GM18502 (cell line): Measurements from ENCODE around the gene HS6ST3.
"Not testable (repeated sequence)": the region's sequence is repeated elsewhere in the genome, so short reads cannot be mapped to it uniquely, and the experiment has no call there.

Source experiments
- ATAC-seq: cut with Tn5 transposase; IDR thresholded peaks from one replicate; pipeline ENCODE4 v1.9.1; 2021; ENCODE audit warnings: mild to moderate bottlenecking; ENCODE audit not compliant: unreplicated experiment, poor library complexity

HS6ST3 gene

DNA sequence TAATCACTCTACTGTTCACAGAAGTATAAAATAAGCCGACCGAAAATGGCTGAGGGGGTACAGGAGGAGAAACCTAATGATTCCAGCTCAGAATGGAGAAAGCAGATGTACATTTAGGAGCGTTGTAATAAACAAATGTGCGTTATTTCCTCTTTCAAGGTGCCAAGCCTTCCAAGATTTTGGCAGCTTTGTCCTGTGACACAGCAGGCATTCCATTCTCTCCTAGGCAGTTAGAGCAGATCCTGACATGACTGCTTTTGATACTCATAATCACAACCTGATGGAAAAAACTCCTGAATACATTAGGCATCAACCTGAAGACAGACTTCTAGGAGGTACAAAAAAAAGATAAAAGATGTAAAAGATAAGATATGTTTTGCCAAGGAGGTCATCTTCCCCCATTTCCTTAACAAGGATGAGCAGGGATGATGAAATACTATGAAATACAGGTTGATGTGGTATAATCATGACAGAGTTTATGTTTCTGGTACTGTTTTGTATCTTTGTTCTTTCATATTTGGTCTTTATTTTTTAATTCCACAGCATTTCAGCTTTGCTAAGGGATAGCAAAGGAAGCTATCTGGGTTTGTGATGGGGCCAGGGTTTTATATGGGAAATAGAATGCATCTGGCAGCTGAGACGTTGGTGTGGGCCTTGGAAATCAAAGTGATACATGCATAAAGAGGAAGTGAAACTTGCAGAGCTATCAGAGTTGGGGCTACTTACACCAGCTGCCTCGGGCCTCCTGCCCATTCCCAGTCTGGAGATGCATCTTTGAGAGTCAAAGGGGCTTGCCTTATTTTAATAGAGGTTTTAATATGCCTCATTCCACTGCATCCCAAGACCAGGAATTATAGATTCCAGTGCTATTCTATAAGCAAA lies 681.8 kb downstream of the HS6ST3 start:
- ATAC-seq, result peak; percentile 96

DNA sequence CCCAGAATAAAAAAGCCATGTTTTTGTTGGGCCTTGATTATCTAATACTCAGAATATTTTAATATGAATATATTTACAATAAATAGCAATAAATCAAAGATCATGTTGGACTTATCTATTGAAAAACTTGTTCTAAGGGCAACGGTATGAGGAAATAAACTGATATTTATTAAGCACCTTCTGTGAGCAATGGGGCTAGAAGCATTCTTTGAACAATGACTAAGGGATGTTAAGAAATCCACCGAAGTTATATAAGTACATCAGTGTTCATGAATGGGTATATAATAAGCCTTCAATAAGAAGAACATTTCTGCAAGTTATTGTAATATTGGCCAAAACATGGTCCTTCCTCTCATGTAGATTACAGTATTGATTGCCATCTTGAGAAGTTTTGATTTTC lies 682.5 kb downstream of the HS6ST3 start:
- no peak for ATAC-seq

DNA sequence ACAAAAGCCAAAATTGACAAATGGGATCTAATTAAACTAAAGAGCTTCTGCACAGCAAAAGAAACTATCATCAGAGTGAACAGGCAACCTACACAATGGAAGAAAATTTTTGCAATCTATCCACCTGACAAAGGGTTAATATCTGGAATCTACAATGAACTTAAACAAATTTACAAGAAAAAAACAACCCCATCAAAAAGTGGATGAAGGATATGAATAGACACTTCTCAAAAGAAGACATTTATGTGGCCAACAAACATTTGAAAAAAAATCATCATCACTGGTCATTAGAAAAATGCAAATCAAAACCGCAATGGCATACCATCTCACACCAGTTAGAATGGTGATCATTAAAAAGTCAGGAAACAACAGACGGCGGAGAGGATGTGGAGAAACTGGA lies 688.4 kb downstream of the HS6ST3 start:
- ATAC-seq, result not testable (repeated sequence)

DNA sequence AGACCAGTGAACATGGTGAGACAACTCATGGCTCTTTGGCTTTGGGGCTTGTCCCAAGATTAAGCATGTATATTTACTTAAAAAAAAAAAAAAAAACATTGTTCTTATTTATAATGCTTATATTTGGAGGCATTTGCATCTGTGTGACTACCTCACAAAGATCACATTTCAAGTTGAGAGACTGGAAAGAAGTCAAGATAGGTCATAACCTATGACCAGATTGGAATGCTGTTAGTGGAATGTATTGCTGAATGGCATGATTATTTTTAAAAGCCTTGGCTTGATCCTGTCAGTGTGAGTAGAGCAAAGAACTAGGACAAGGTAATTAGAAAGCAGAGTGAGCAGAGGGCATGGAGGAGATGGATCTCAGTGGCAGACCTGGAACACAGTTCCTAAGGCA lies 689.8 kb downstream of the HS6ST3 start:
- no peak for ATAC-seq

DNA sequence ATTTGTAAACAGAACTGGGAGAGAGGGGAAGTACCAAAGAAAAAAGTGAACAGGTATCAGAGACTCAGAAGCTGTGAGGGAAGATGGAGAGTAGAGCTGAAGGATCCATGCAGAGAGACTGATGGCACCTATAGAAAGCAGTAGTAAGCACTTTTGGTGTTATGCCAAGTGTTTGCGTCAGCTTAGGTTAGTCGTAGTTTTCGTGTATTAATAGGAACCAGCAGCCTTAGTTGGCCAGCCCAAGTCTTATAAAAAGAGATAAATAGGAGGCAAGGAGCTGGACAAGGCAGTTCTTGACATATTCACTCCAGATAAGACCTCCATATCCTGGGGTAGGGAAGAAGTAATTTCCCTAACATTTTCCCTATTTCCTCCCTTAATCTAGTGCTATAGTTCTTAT lies 690.2 kb downstream of the HS6ST3 start:
- no peak for ATAC-seq

DNA sequence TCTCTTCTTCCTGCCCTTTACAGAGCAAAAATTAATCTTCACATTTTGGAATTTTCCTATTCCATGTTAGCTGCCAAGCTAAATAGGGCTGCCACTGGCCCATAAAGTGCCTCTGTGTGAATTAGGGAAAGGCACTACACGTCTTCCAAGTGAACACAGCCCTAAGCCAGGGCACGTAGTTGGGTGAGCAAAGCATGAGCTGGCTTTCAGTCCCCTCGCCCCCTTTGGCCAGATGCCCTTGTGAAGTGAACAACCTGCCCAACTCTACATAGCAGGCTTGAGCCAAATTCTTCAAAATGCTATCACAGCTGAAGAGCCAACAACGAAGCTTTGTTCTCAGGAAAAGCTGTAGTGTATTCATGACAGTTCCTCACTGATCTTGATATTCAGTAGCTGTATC lies 691.2 kb downstream of the HS6ST3 start:
- ATAC-seq, result no peak

DNA sequence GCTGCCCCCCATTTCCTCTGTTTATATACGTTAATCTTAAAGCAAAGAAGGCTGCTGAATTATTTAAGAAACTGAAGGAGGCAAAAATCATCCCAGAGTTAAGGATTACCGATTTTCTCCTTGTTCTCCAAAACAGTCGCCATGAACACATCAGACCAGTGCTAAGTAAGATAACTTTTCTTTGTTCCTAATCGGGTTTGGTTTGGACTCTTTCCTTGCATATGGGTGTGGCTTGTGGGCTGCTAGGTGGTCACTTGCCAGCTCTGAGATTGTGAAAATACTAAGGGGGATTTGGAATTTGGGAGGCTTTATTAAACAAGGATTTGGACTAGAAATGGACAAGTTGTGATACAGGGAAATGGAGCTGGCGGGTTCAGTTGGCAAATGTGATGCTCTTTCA lies 692.3 kb downstream of the HS6ST3 start:
- ATAC-seq, result no peak

DNA sequence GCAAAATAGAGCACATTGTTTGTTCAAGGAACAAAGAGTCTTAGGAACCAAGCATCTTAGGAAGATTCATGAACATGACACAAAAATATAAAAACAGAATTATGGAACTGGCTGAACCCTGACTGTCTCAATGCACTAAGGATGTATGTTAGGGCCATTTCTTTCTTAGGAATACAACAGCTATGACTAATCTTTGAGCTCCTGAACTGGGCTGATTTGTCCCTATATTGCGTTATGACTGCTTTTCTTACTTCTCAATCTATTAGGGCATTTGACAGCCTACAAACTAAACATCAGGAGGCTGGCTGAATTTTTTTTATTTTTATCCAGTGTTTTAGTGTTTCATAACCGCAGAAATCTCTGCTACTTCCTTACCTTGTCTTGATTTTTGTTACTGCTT lies 693.1 kb downstream of the HS6ST3 start:
- ATAC-seq, result no peak

DNA sequence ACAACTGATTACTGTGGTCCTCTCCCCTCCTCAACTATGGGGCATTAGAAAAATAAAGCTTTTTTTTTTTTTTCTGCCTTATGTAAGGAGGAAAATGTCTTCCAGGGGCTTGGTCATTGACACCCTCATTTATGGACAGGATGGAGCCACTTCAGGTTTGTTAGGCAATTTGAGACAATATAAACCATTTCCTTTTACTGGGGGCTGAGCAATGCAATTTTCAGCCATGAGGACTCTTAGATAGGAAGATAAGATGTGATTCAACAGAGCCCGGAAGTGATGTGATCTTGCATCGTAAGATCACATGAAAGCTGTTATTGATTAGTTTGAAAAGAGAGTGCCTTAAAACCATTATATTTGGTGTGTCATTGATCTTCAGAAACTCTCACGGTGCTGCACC lies 693.6 kb downstream of the HS6ST3 start:
- ATAC-seq, result no peak

DNA sequence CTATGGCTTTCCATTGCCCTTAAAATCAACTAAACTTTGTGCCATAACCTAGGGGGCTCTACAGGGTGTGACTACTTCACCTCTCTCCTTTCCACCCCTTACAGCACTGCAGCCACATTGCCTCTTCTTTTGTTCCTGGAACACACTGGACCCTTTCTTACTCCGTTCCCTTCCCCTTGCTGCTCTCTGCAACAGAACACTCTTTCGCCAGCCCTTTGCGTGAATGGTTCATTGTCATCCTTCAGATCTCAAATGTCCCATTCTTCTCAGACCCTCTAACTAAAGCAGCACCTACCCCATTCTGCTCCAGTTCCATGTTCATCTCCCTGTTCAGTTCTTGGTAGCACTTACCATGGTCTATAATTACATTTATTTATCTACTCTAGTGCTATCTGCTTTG lies 696.1 kb downstream of the HS6ST3 start:
- ATAC-seq, result no peak

DNA sequence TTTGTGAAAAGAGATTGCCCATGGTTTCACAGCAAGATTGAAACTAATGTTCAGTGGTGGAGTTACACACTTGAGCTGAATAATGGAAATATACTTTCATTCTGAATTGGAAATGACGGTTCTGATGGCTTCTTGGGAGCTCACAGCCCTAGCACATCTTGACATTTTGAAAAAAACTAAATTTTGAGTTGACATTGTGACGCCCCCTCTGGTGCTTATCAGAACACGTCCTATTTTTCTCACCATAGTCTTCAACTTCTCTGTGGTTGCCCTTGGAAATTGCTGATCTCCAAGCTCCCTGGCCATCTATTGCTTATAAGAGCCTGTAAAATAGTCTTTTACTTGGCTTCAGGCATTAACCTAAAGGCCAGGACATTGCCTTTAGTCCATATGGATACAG lies 702.3 kb downstream of the HS6ST3 start:
- no peak for ATAC-seq

DNA sequence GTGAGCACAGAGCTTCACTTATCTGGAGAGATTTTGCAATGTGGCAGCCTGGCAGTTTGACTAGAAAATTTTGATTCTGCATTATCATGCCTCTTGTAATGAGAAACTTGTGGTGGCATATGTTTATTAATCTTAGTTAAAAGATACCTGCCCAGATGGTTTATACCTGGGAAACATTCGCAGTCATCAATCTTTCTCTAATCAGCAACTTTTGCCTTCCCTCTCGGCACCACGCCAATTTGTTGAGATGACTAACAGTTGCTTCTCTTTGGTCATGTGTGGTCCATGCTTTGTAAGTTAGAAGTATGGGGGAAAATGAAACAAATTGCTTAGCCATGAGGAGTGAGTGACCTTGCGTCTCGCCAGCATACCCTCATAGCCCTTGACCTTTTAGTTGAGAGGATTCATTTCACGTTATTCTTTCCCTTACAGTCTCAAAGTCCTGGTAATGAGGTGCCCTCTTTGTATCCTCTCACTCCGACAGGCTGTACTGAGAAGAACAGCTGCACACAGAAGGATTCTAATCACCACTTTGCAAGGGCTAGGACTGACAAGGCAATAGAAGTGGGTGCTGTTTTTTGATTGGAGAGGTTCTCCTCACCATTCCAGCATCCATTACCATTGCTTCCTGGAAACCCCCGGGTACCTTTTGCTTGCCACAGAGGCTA lies 703.0 kb downstream of the HS6ST3 start:
- ATAC-seq, result no peak

DNA sequence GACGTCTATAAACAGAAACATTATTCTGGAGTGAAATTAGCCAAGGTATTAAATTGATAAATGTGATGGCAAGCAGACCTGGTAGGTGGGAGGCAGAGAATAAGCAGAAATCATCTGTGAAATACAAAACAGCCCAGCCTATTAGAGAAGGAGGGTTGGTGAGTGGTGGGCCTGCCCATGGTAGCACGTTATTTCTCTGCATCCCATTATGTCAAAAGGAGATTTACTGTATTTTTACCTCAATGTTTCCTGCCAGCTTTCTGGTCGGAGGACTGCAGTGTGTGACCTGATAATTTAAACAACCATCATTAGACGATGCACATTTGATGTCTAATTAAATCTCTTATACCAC lies 703.5 kb downstream of the HS6ST3 start:
- no peak for ATAC-seq

DNA sequence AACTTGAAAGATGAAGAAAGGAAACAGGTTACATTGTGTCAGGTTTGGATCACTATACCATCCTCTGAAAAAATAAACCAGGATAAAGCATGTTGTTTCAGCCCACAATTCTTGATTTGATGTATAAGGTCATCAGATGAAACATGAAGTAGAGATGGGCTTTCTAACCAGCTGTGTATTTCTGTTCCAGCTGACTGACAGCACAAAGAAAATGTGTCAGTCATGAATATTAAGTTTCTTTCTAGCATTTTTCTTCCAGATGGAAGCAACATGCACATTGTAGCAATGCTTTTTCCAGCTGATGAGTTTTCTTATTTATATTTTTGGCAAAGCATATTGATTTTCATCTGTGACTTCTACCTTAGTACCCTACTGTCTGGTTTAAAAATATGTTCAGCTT lies 704.8 kb downstream of the HS6ST3 start:
- no peak for ATAC-seq

DNA sequence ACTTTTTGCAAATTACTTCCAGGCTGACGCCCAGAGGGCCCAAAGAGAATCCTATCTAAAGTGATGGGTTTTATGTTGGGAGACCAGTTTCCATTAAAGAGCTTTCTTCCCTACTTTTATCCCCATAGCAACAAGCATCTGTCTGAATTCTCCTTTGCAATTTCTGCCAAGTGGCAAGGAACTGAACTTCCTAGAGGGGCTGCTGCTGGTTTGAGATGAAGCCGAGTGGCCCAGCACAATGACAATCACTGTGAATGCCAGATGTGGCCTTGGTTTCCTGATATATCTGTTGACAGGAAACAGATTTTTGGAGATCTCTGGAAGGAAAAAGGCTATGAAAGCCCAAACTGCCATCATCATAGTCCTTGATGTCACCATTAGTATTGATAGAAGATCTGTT lies 705.8 kb downstream of the HS6ST3 start:
- ATAC-seq, result no peak

DNA sequence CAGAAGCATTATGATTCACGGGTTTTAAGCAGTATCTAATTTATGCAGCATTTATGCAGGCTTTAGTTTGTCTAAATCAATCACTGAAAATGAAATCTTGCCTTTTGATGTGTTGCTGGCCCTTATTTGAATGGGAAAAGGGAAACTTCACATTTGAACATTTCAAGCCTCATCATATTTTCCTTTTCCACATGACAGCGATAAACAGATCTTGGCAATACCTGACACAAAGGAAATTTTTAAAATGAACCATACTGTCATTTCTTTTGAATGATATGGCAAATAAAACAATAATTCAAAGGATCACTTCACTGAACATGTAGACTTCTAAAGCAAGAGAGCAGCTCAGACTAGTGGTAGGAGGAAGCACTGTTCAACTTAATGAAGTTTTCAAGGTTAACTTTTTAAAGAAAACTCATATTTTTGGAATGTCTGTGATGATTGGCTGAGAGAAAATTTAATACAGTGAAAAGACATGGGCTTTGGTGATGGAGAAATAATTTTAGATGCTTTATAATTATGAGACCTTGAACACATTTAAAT lies 706.3 kb downstream of the HS6ST3 start:
- ATAC-seq, result no peak

DNA sequence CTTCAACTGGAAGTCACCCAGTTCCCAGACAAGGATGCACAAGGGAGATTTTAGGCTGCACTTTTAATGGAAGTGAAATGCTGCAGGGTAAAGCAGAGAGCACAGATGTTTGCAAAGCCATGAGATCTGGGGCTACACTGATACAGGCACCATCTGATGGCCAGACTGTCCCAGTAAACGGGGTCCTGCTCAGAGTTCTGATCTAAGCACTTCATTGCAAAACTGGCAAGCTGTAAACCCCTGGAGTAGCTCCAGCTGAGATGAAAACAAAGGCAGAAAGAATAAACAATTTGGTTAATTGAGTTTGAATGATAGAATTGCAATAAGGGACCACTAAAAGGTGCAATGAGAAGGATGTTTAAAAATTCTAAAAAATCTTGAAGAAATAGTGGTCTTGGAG lies 707.2 kb downstream of the HS6ST3 start:
- no peak for ATAC-seq

DNA sequence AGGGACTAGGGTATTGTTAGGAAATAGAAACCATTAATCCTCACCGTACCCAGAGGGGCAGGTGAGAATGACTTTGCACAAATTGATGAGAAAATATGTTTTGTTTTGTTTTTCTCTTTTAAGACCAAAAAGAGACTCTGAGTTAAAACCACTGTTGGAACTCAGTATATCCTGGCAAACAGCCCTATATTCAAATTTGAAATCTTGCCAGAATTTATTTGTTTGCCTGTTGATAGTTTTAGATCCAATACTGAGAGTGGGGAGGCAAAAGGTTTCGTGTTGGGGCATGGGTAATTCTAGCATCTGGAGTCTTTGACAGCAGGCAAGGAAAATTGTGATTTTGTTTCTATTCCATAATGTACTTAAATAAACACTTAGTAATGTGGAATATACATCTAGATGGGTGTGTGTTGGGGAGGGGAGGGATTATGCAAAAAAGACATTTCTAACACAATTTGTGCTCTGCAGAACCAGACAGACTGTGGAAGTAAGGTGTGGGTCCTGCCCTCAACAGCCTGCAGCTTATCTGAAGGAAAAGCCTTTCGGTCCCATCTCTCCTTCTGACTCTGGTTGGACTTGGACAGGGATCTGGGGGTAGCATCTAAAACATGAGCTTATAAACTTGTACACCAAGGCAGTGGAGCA lies 713.7 kb downstream of the HS6ST3 start:
- ATAC-seq, result no peak

DNA sequence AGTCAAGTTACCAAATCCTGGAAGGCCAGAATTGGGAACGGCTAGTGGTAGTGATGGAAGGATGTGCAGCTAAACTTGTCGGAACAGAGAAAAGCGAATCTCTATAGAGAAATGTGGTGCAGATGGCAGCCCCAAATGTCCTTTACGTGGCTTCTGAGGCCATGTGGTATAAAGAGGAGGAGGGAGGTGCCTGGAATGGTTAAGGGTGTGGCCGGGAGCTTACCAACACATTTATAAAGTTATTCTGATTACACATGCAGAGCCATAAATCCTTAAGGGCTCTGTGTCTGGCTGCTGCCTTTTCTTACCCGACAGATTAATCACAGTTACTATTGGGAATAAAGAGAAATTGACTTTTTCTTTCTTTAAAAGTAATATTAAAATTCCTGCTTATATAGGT lies 714.3 kb downstream of the HS6ST3 start:
- ATAC-seq, result no peak

DNA sequence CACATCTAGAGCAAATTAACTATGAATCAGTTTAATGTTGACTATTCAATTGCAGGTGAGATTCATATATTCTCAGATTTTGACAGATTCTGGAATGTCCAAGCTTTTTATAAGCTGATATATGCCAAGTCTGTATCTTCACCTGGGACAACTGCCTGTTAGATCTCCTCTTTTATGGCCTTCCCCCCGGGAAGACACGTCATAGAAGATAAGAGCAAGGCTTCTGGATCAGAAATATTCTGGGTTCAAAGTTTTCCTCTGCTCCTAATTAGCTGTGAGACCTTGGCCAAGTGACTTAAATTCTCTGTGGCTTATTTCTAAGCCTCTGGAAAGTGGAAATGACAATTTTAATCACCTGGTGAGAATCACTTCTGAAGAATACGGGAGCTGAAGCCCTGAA lies 716.8 kb downstream of the HS6ST3 start:
- ATAC-seq, result no peak

DNA sequence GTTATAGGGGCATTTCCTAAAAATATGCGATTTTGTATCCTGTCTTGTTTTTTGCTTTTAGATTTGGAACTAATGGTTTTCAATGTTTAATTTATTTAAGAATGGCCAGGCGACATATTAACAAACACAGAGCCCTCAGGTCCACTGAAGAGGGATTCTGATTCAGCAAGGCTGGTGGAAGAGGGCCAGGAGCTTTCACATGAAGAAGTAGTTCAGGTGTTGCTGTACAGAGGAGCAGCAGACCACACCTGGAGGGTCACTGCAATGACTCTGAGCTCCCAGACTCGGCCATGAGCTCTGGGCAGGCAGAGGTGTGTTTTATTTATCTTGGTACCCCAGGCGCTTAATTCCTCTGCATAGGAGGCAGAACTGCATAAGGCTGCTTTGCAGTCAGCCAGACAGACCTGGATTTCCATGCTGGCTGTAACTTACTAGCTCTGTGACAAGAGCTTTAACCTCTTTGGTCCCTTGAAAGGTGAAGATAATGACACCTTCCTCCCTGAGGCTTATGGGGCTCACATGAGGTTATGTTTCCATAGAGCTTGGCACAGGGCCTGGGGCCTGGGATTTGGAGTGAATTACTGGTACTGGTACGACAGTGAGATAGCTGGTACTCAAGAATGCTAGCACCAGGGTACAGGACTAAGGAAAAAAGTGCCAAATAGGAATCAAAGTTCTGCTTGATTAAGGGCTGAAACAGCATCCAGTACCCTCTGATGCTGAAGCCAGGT lies 719.6 kb downstream of the HS6ST3 start:
- no peak for ATAC-seq
